H9 (cell line): ENCODE results near the gene SYDE1. TPM values are rescaled to one million over a fixed set of nuclear protein-coding genes. Genes with fewer than 3 reads are reported as not detected.
"Not testable (repeated sequence)": the region's sequence is repeated elsewhere in the genome, so short reads cannot be mapped to it uniquely, and the experiment has no call there.

ENCODE experiments used
- DNase-seq: peaks from one replicate; pipeline ENCODE4 v3.0.0-alpha.2; 2017
- H2AFZ ChIP-seq: one replicate; pipeline ENCODE4 v1.6.1; 2013; ENCODE audit warnings: mild to moderate bottlenecking, low read length, control low read depth, moderate library complexity
- H2AK5ac ChIP-seq: 2 replicates; pipeline ENCODE4 v1.6.1; 2013; ENCODE audit warnings: low read length, control low read depth, mixed read lengths; ENCODE audit not compliant: insufficient read length
- H2BK120ac ChIP-seq: one replicate; pipeline ENCODE4 v1.6.1; 2013; ENCODE audit warnings: low read depth, mild to moderate bottlenecking, low read length, control low read depth, inconsistent platforms; ENCODE audit not compliant: poor library complexity, severe bottlenecking
- H2BK12ac ChIP-seq: 2 replicates; pipeline ENCODE4 v1.6.1; 2013; ENCODE audit warnings: low read length, control low read depth, mixed read lengths, low read depth; ENCODE audit not compliant: insufficient read length
- H2BK15ac ChIP-seq: 2 replicates; pipeline ENCODE4 v1.6.1; 2013; ENCODE audit warnings: low read depth, low read length, control low read depth
- H2BK20ac ChIP-seq: one replicate; pipeline ENCODE4 v1.6.1; 2013; ENCODE audit warnings: low read depth, mild to moderate bottlenecking, low read length, control low read depth, inconsistent platforms; ENCODE audit not compliant: poor library complexity, severe bottlenecking
- H2BK5ac ChIP-seq: 2 replicates; pipeline ENCODE4 v1.6.1; 2013; ENCODE audit warnings: low read length, control low read depth, mixed read lengths; ENCODE audit not compliant: insufficient read length
- H3K14ac ChIP-seq: 2 replicates; pipeline ENCODE4 v1.6.1; 2013; ENCODE audit warnings: low read length, control low read depth; ENCODE audit not compliant: insufficient read depth
- H3K18ac ChIP-seq: 2 replicates; pipeline ENCODE4 v1.6.1; 2013; ENCODE audit warnings: low read depth, mild to moderate bottlenecking, mixed read lengths, low read length, control low read depth; ENCODE audit not compliant: insufficient read length
- H3K23ac ChIP-seq: 2 replicates; pipeline ENCODE4 v1.6.1; 2013; ENCODE audit warnings: low read length, control low read depth, mixed read lengths, low read depth; ENCODE audit not compliant: insufficient read length
- H3K23me2 ChIP-seq: 2 replicates; pipeline ENCODE4 v1.6.1; 2013; ENCODE audit warnings: low read depth, mild to moderate bottlenecking, mixed read lengths, low read length, control low read depth; ENCODE audit not compliant: insufficient read length, poor library complexity, severe bottlenecking
- H3K27ac ChIP-seq: 2 replicates; pipeline ENCODE4 v1.5.1; 2013; ENCODE audit warnings: low read length, control low read depth, mixed read lengths, low read depth; ENCODE audit not compliant: insufficient read length
- H3K27me3 ChIP-seq: 2 replicates; pipeline ENCODE4 v1.6.1; 2013; ENCODE audit warnings: low read length, control low read depth, inconsistent platforms; ENCODE audit not compliant: insufficient read depth
- H3K4ac ChIP-seq: 2 replicates; pipeline ENCODE4 v1.6.1; 2013; ENCODE audit warnings: low read depth, mild to moderate bottlenecking, control low read depth, inconsistent platforms, low read length, moderate library complexity
- H3K4me1 ChIP-seq: 2 replicates; pipeline ENCODE4 v1.6.1; 2013; ENCODE audit warnings: low read length, control low read depth, inconsistent platforms; ENCODE audit not compliant: insufficient read depth
- H3K4me2 ChIP-seq: 2 replicates; pipeline ENCODE4 v1.6.1; 2013; ENCODE audit warnings: low read length, control low read depth, mixed read lengths; ENCODE audit not compliant: insufficient read length, insufficient read depth
- H3K56ac ChIP-seq: 2 replicates; pipeline ENCODE4 v1.6.1; 2013; ENCODE audit warnings: low read depth, mild to moderate bottlenecking, mixed read lengths, low read length, control low read depth; ENCODE audit not compliant: insufficient read length
- H3K79me1 ChIP-seq: 2 replicates; pipeline ENCODE4 v1.6.1; 2013; ENCODE audit warnings: low read depth, mild to moderate bottlenecking, moderate library complexity, low read length, control low read depth, inconsistent platforms; ENCODE audit not compliant: insufficient read depth, poor library complexity, severe bottlenecking
- H3K79me2 ChIP-seq: 2 replicates; pipeline ENCODE4 v1.6.1; 2013; ENCODE audit warnings: low read length, control low read depth, inconsistent platforms; ENCODE audit not compliant: insufficient read depth
- H3K9ac ChIP-seq: 2 replicates; pipeline ENCODE4 v1.6.1; 2013; ENCODE audit warnings: low read length, control low read depth, mixed read lengths; ENCODE audit not compliant: insufficient read length; ENCODE audit errors: extremely low read depth
- H3K9me3 ChIP-seq: one replicate; pipeline ENCODE4 v1.6.1; 2013; ENCODE audit warnings: low read depth, low read length, inconsistent platforms; ENCODE audit not compliant: control insufficient read depth
- H3T11ph ChIP-seq: one replicate; pipeline ENCODE4 v1.6.1; 2013; ENCODE audit warnings: mild to moderate bottlenecking, low read length, control low read depth, inconsistent platforms
- H4K20me1 ChIP-seq: one replicate; pipeline ENCODE4 v1.6.1; 2013; ENCODE audit not compliant: control insufficient read depth, insufficient read length, insufficient read depth
- H4K5ac ChIP-seq: 2 replicates; pipeline ENCODE4 v1.6.1; 2013; ENCODE audit warnings: low read depth, mild to moderate bottlenecking, mixed read lengths, low read length, control low read depth; ENCODE audit not compliant: insufficient read length
- H4K8ac ChIP-seq: replicated peaks from 2 replicates; pipeline ENCODE4 v1.6.1; 2013; ENCODE audit warnings: low read length, control low read depth, mixed read lengths, low read depth; ENCODE audit not compliant: insufficient read length
- H4K91ac ChIP-seq: 2 replicates; pipeline ENCODE4 v1.6.1; 2013; ENCODE audit warnings: low read depth, mild to moderate bottlenecking, moderate library complexity, mixed read lengths, low read length, control low read depth; ENCODE audit not compliant: insufficient read length
- H3K27ac Mint-ChIP-seq, 3 experiments: 2 replicates in 2 of 3; 3 replicates in 1 of 3; pipeline ENCODE4 v1.8.0; 2020 to 2021; ENCODE audit warnings: mixed read lengths in 3 of 3, mild to moderate bottlenecking in 1 of 3, moderate library complexity in 1 of 3
- H3K27me3 Mint-ChIP-seq: 2 replicates; pipeline ENCODE4 v1.8.0; 2021; ENCODE audit warnings: low read depth, mild to moderate bottlenecking, moderate library complexity, mixed read lengths
- H3K36me3 Mint-ChIP-seq, 3 experiments: 2 replicates in 2 of 3; 3 replicates in 1 of 3; pipeline ENCODE4 v1.8.0; 2020 to 2021; ENCODE audit warnings: low read depth in 3 of 3, mixed read lengths in 3 of 3; ENCODE audit not compliant: insufficient read depth in 1 of 3
- H3K4me1 Mint-ChIP-seq, 2 experiments: 2 replicates each; pipeline ENCODE4 v1.8.0; 2020; ENCODE audit warnings: mixed read lengths in 2 of 2
- H3K4me3 Mint-ChIP-seq, 2 experiments: 2 replicates in 1 of 2; 3 replicates in 1 of 2; pipeline ENCODE4 v1.8.0; 2020 to 2021; ENCODE audit warnings: mild to moderate bottlenecking in 2 of 2, mixed read lengths in 2 of 2, moderate library complexity in 1 of 2
- H3K9me3 Mint-ChIP-seq, 2 experiments: 2 replicates in 1 of 2; 3 replicates in 1 of 2; pipeline ENCODE4 v1.8.0; 2020; ENCODE audit warnings: mild to moderate bottlenecking in 2 of 2, mixed read lengths in 2 of 2, moderate library complexity in 1 of 2
- CTCF ChIP-seq: fragments of 200-600 bp; sonication (generic); conservative IDR thresholded peaks from 3 replicates; pipeline ENCODE4 v1.8.0; 2021; ENCODE audit warnings: antibody characterized with exemption, mild to moderate bottlenecking
- WGBS: extraction: QIAGEN DNeasy Blood & Tissue Kit; methylation state at CpG from one replicate; pipeline ENCODE4 v1.1.7; 2013; ENCODE audit warnings: missing lambda C conversion rate, low lambda C conversion rate, mixed read lengths; ENCODE audit not compliant: insufficient read length; ENCODE audit errors: extremely low coverage; 5-methylcytosine and 5-hydroxymethylcytosine counted together
- total RNA-seq: library from RNA; stranded (reverse); gene quantifications from 2 replicates; pipeline ENCODE4 v1.2.1, GENCODE V29; 2021

SYDE1 gene
- total RNA-seq, 1 experiment from 2014 or later: 21.4 TPM

DNA sequence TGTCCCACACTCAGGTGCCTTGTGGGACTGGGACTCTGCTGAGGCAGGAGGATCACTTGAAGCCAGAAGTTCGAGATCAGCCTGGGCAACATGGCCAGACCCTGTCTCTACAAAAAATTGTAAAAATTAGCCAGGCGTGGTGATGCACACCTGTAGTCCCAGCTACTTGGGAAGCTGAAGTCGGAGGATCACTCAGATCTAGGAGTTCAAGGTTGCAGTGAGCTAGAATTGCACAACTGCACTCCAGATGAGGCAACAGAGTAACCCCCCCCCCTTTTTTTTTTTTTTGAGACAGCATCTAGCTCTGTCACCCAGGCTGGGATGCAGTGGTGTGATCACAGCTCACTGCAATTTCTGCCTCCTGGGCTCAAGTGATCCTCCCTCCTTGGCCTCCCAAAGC, 11.0 kb upstream of the SYDE1 start:
- no peak for DNase-seq
- no peak overlapping the region for H3K4ac ChIP-seq
- H4K5ac ChIP-seq: no peak overlapping the region
- no peaks in the 10 kb centered on the region for H3K79me2 ChIP-seq
- no peak overlapping the region for H2BK5ac ChIP-seq
- no peak overlapping the region for H3K23ac ChIP-seq
- Mint-ChIP-seq H3K9me3 (no peaks in the 10 kb centered on the region), H3K27ac (no peak overlapping the region), H3K36me3 (no peaks in the 10 kb centered on the region), H3K27me3 (peaks cover 2% of the 10 kb centered on the region), H3K4me3 (no peak overlapping the region), H3K4me1 (no peaks in the 10 kb centered on the region)
- H3K79me1 ChIP-seq: no peaks in the 10 kb centered on the region
- H2AK5ac ChIP-seq: no peak overlapping the region
- H3K4me2 ChIP-seq: no peak overlapping the region
- H2BK15ac ChIP-seq: no peak overlapping the region
- no peaks in the 10 kb centered on the region for H3K4me1 ChIP-seq
- no peak overlapping the region for H2BK120ac ChIP-seq
- no CpG with 5 or more reads among the region's 3 CpGs for WGBS
- H3K23me2 ChIP-seq: no peaks in the 10 kb centered on the region
- no peak overlapping the region for H3K56ac ChIP-seq
- H3T11ph ChIP-seq: no peak overlapping the region
- H3K14ac ChIP-seq: no peak overlapping the region
- H3K27ac ChIP-seq: no peak overlapping the region
- H3K9ac ChIP-seq: no peak overlapping the region
- no peak overlapping the region for H2BK12ac ChIP-seq
- TF ChIP-seq CTCF: no peak
- no peaks in the 10 kb centered on the region for H3K27me3 ChIP-seq
- H3K18ac ChIP-seq: no peak overlapping the region
- no peak overlapping the region for H2BK20ac ChIP-seq
- H4K8ac ChIP-seq: no peak overlapping the region
- H4K20me1 ChIP-seq: no peaks in the 10 kb centered on the region
- H3K9me3 ChIP-seq: no peaks in the 10 kb centered on the region
- H4K91ac ChIP-seq: no peak overlapping the region
- no peak overlapping the region for H2AFZ ChIP-seq

DNA sequence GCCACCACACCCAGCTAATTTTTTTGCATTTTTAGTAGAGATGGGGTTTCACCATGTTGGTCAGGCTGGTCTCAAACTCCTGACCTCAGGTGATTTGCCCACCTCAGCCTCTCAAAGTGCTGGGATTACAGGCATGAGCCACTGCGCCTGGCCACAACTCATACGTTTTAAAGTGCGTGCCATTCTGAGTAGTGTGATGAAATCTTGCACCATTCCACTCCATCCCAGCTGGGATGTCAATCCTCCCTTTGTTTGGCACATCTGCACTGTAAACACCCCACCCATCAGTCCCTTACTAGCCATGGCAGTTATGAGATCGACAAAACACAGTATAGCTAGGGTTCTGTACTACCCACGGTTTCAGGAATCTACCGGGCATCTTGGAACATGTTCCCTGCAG, 9.2 kb upstream of the SYDE1 start:
- not testable (repeated sequence) for H3K27me3 Mint-ChIP-seq, H3K9ac ChIP-seq, H4K5ac ChIP-seq, H3K4me1 ChIP-seq, H2BK20ac ChIP-seq, H2AK5ac ChIP-seq, H2BK12ac ChIP-seq, H3K23me2 ChIP-seq, H3T11ph ChIP-seq, H2BK15ac ChIP-seq, H3K4me1 Mint-ChIP-seq, H3K18ac ChIP-seq, H3K27ac Mint-ChIP-seq, H3K36me3 Mint-ChIP-seq, H3K79me2 ChIP-seq, H4K8ac ChIP-seq, H3K56ac ChIP-seq, H3K14ac ChIP-seq, H2BK120ac ChIP-seq, H3K4me2 ChIP-seq, H3K27me3 ChIP-seq, H4K91ac ChIP-seq, H4K20me1 ChIP-seq, H2AFZ ChIP-seq, H3K23ac ChIP-seq, H3K27ac ChIP-seq, H3K4me3 Mint-ChIP-seq, H3K79me1 ChIP-seq, H3K9me3 ChIP-seq, DNase-seq, H2BK5ac ChIP-seq, H3K4ac ChIP-seq
- no CpG with 5 or more reads among the region's 6 CpGs for WGBS
- peaks cover 8 to 10% of the 10 kb centered on the region in 2 experiments; a peak in 4 of 5 replicates for H3K9me3 Mint-ChIP-seq
